GM18526 (cell line): ENCODE measurements around the gene ADAMTS3.

Source experiments
- POLR2A ChIP-seq: IDR thresholded peaks from 3 replicates; pipeline ENCODE4 v1.6.1; 2011; ENCODE audit not compliant: insufficient read length; ENCODE audit errors: extremely low read depth

ADAMTS3 gene

GRCh38 chr4:72360075-72360474 is 208.9 kb downstream of the ADAMTS3 start:
- no peak for TF ChIP-seq POLR2A

- TF ChIP-seq POLR2A, result no peak
These were observed 210.5 kb downstream of the ADAMTS3 start for GRCh38 chr4:72358483-72358882.

- TF ChIP-seq POLR2A, result no peak
These were observed 211.1 kb downstream of the ADAMTS3 start for GRCh38 chr4:72357908-72358307.

GRCh38 chr4:72352711-72353110 is 216.3 kb downstream of the ADAMTS3 start:
- no peak for TF ChIP-seq POLR2A

GRCh38 chr4:72351521-72351920 is 217.5 kb downstream of the ADAMTS3 start:
- TF ChIP-seq POLR2A, result no peak

- TF ChIP-seq POLR2A, result no peak
These were observed 220.3 kb downstream of the ADAMTS3 start for GRCh38 chr4:72348701-72349100.

- TF ChIP-seq POLR2A, result no peak
These were observed 224.6 kb downstream of the ADAMTS3 start for GRCh38 chr4:72344418-72344817.

- TF ChIP-seq POLR2A, result no peak
These were observed 227.6 kb downstream of the ADAMTS3 start for GRCh38 chr4:72341432-72341820.

- no peak for TF ChIP-seq POLR2A
These were observed 228.1 kb downstream of the ADAMTS3 start for GRCh38 chr4:72340803-72341431.

GRCh38 chr4:72338060-72338459 is 231.0 kb downstream of the ADAMTS3 start:
- no peak for TF ChIP-seq POLR2A

GRCh38 chr4:72330381-72330780 is 238.6 kb downstream of the ADAMTS3 start:
- no peak for TF ChIP-seq POLR2A

GRCh38 chr4:72326692-72327632 is 242.1 kb downstream of the ADAMTS3 start:
- no peak for TF ChIP-seq POLR2A

GRCh38 chr4:72325215-72325614 is 243.8 kb downstream of the ADAMTS3 start:
- no peak for TF ChIP-seq POLR2A

- TF ChIP-seq POLR2A, result no peak
These were observed 245.8 kb downstream of the ADAMTS3 start for GRCh38 chr4:72323227-72323626.

GRCh38 chr4:72320223-72320948 is 248.6 kb downstream of the ADAMTS3 start:
- TF ChIP-seq POLR2A, result no peak

GRCh38 chr4:72319601-72320021 is 249.4 kb downstream of the ADAMTS3 start:
- TF ChIP-seq POLR2A, result no peak
